IMR-90 (cell line): ENCODE data around the gene POLR3K. TPM values are rescaled to one million over a fixed set of nuclear protein-coding genes. Genes with fewer than 3 reads are reported as not detected.

Source experiments
- ATAC-seq: fragments of 200-7000 bp; cut with Tn5 transposase; 2 replicates; pipeline ENCODE4 v1.9.1; 2020; ENCODE audit warnings: low read depth, mild to moderate bottlenecking, moderate library complexity
- BruUV-seq: library from RNA; stranded (reverse); fragments of 400-500 nt; replicated peaks from 2 replicates; lab custom pipeline; 2021; lab: Mats Ljungman, UMichigan
- CTCF ChIA-PET: fragments of 300-600 bp; formaldehyde crosslinking; extraction: SDS; loops from one replicate; lab custom pipeline; 2021; ENCODE audit warnings: antibody characterized with exemption; lab: Yijun Ruan, JAX
- POLR2A ChIA-PET: fragments of 300-600 bp; sonication (Branson Sonifier 250); formaldehyde crosslinking; loops from one replicate; lab custom pipeline; 2022; ENCODE audit warnings: antibody characterized with exemption; ENCODE audit not compliant: unreplicated experiment; lab: Charles Lee
- DNase-seq: peaks from one replicate; pipeline ENCODE4 v3.0.0; 2013
- H2AFZ ChIP-seq: replicated peaks from 2 replicates; pipeline ENCODE3; 2013; ENCODE audit warnings: low read length, mild to moderate bottlenecking; ENCODE audit not compliant: poor library complexity
- H2AK5ac ChIP-seq: 2 replicates; pipeline ENCODE4 v1.6.1; 2013; ENCODE audit warnings: low read depth, low read length, inconsistent platforms
- H2AK9ac ChIP-seq: replicated peaks from 2 replicates; pipeline ENCODE3; 2013; ENCODE audit warnings: mild to moderate bottlenecking, low read depth, low read length, moderate library complexity; ENCODE audit not compliant: poor library complexity
- H2BK120ac ChIP-seq: 2 replicates; pipeline ENCODE4 v1.6.1; 2013; ENCODE audit warnings: low read depth, low read length, inconsistent platforms
- H2BK15ac ChIP-seq: 3 replicates; pipeline ENCODE4 v1.6.1; 2013; ENCODE audit warnings: low read depth, low read length, inconsistent platforms
- H2BK20ac ChIP-seq: 2 replicates; pipeline ENCODE4 v1.6.1; 2013; ENCODE audit warnings: low read depth, mild to moderate bottlenecking, inconsistent platforms, low read length, moderate library complexity
- H2BK5ac ChIP-seq: 2 replicates; pipeline ENCODE4 v1.6.1; 2013; ENCODE audit warnings: mild to moderate bottlenecking, low read depth, low read length, inconsistent platforms; ENCODE audit not compliant: poor library complexity, severe bottlenecking
- H3K14ac ChIP-seq: replicated peaks from 2 replicates; pipeline ENCODE4 v1.6.1; 2013; ENCODE audit warnings: low read depth, low read length, inconsistent platforms
- H3K18ac ChIP-seq: 2 replicates; pipeline ENCODE4 v1.6.1; 2013; ENCODE audit warnings: low read depth, low read length, control low read depth
- H3K23ac ChIP-seq: 2 replicates; pipeline ENCODE4 v1.6.1; 2013; ENCODE audit warnings: low read depth, low read length, inconsistent platforms
- H3K27ac ChIP-seq: 2 replicates; pipeline ENCODE4 v1.5.1; 2013; ENCODE audit warnings: mild to moderate bottlenecking, control low read depth, low read length; ENCODE audit not compliant: insufficient read depth
- H3K27me3 ChIP-seq: 2 replicates; pipeline ENCODE4 v1.6.1; 2013; ENCODE audit warnings: low read length; ENCODE audit not compliant: control insufficient read depth, insufficient read depth
- H3K36me3 ChIP-seq: 2 replicates; pipeline ENCODE4 v1.6.1; 2013; ENCODE audit warnings: low read length, mixed read lengths; ENCODE audit not compliant: control insufficient read depth, insufficient read depth
- H3K4ac ChIP-seq: 2 replicates; pipeline ENCODE4 v1.6.1; 2013; ENCODE audit warnings: low read depth, low read length, inconsistent platforms
- H3K4me1 ChIP-seq: 2 replicates; pipeline ENCODE4 v1.6.1; 2013; ENCODE audit warnings: low read length, mixed read lengths; ENCODE audit not compliant: control insufficient read depth, insufficient read depth
- H3K4me2 ChIP-seq: 2 replicates; pipeline ENCODE4 v1.6.1; 2013; ENCODE audit warnings: low read depth, mild to moderate bottlenecking, control low read depth, low read length, moderate library complexity
- H3K4me3 ChIP-seq: 2 replicates; pipeline ENCODE4 v1.5.1; 2013; ENCODE audit warnings: low read depth, mild to moderate bottlenecking, control low read depth, low read length, moderate library complexity; ENCODE audit not compliant: insufficient read depth
- H3K56ac ChIP-seq: 2 replicates; pipeline ENCODE4 v1.6.1; 2013; ENCODE audit warnings: low read length, inconsistent platforms; ENCODE audit not compliant: insufficient read depth; ENCODE audit errors: extremely low read depth
- H3K79me1 ChIP-seq, 2 experiments: 2 replicates each; pipeline ENCODE4 v1.6.1; 2013; ENCODE audit warnings: low read length in 2 of 2, inconsistent platforms in 1 of 2, low read depth in 1 of 2
- H3K9ac ChIP-seq: 2 replicates; pipeline ENCODE4 v1.6.1; 2013; ENCODE audit warnings: low read depth, low read length, control low read depth
- H3K9me1 ChIP-seq: 2 replicates; pipeline ENCODE4 v1.6.1; 2013; ENCODE audit warnings: low read length, inconsistent platforms; ENCODE audit not compliant: insufficient read depth
- H3K9me3 ChIP-seq: 2 replicates; pipeline ENCODE4 v1.6.1; 2013; ENCODE audit warnings: low read length; ENCODE audit not compliant: control insufficient read depth, insufficient read depth
- H4K20me1 ChIP-seq: 2 replicates; pipeline ENCODE4 v1.6.1; 2013; ENCODE audit warnings: low read length, inconsistent platforms; ENCODE audit not compliant: insufficient read depth
- H4K5ac ChIP-seq: 2 replicates; pipeline ENCODE4 v1.6.1; 2013; ENCODE audit warnings: mild to moderate bottlenecking, low read depth, low read length, control low read depth
- H4K8ac ChIP-seq, 2 experiments: 2 replicates each; pipeline ENCODE4 v1.6.1; 2013; ENCODE audit warnings: low read depth in 2 of 2, low read length in 2 of 2, control low read depth in 1 of 2, inconsistent platforms in 1 of 2
- H4K91ac ChIP-seq: 2 replicates; pipeline ENCODE4 v1.6.1; 2013; ENCODE audit warnings: low read depth, low read length, inconsistent platforms; ENCODE audit not compliant: insufficient read depth
- CEBPB ChIP-seq: IDR thresholded peaks from 2 replicates; pipeline ENCODE4 v1.6.1; 2012; ENCODE audit warnings: low read depth, low read length, improper control_type of control experiment
- MAFK ChIP-seq: IDR thresholded peaks from 2 replicates; pipeline ENCODE4 v1.6.1; 2012; ENCODE audit warnings: low read depth, low read length, improper control_type of control experiment
- MXI1 ChIP-seq: IDR thresholded peaks from 2 replicates; pipeline ENCODE4 v1.6.1; 2012; ENCODE audit warnings: low read depth, mild to moderate bottlenecking, low read length, moderate library complexity, borderline replicate concordance
- NFE2L2 ChIP-seq: fragments of 150-350 bp; IDR thresholded peaks from 2 replicates; pipeline ENCODE4 v1.6.1; 2016; ENCODE audit warnings: low read depth, mild to moderate bottlenecking, low read length
- POLR2A ChIP-seq: IDR thresholded peaks from 2 replicates; pipeline ENCODE4 v1.6.1; 2012; ENCODE audit warnings: mild to moderate bottlenecking, low read depth, low read length
- RFX5 ChIP-seq: IDR thresholded peaks from 2 replicates; pipeline ENCODE4 v1.8.0; 2012; ENCODE audit warnings: low read depth, mild to moderate bottlenecking, low read length, moderate library complexity
- SMC3 ChIP-seq: fragments of 150-350 bp; IDR thresholded peaks from 2 replicates; pipeline ENCODE4 v1.6.1; 2016; ENCODE audit warnings: low read depth, mild to moderate bottlenecking, antibody characterized with exemption, low read length, moderate library complexity
- WGBS, 2 experiments: methylation state at CpG; one replicate each; pipeline versions ENCODE4 v1.1.5 to v1.1.7; 2013; ENCODE audit warnings: missing lambda C conversion rate in 2 of 2; ENCODE audit not compliant: insufficient read length in 1 of 2; ENCODE audit errors: extremely low coverage in 2 of 2; 5-methylcytosine and 5-hydroxymethylcytosine counted together
- dilution Hi-C: fragments of 300-500 bp; cut with HindIII; formaldehyde crosslinking; loops from one replicate; pipeline ENCODE4 v1.14.3; 2018; ENCODE audit warnings: low sequenced_read_pairs; ENCODE audit not compliant: unreplicated experiment
- in situ Hi-C: fragments of 300-500 bp; cut with MboI; formaldehyde crosslinking; loops from 3 replicates; pipeline ENCODE4 v1.14.3; 2019; ENCODE audit warnings: low sequenced_read_pairs, inconsistent platforms, mixed read lengths
- intact Hi-C: fragments of 100-400 bp; cut with micrococcal nuclease; formaldehyde crosslinking; loops from 2 replicates; pipeline ENCODE4 v1.10.0; 2022
- polyA plus RNA-seq, 3 experiments: library from polyadenylated mRNA; depleted of rRNA; stranded (reverse); fragments of >200 nt; gene quantifications; 2 replicates each; pipeline ENCODE4 v1.2.3, GENCODE V29; 2012; ENCODE audit warnings: low replicate concordance in 1 of 3
- total RNA-seq: library from RNA; depleted of rRNA; stranded (reverse); fragments of >200 nt; gene quantifications from 2 replicates; pipeline ENCODE4 v1.2.3, GENCODE V29; 2012
- TF ChIP-seq, protein P1 (sequence below): fragments of 150-350 bp; IDR thresholded peaks from 2 replicates; pipeline ENCODE4 v1.6.1; 2017; ENCODE audit warnings: mild to moderate bottlenecking, antibody characterized with exemption, low read length, low read depth
- TF ChIP-seq, protein P2 (sequence below): fragments of 150-350 bp; IDR thresholded peaks from 2 replicates; pipeline ENCODE4 v1.6.1; 2016; ENCODE audit warnings: low read depth, mild to moderate bottlenecking, low read length, moderate library complexity, borderline replicate concordance

The POLR3K gene
- total and polyA plus RNA-seq, 2 of the 4 experiments (the other 2 are of a cell fraction): 9.0 to 39.5 TPM

DNA sequence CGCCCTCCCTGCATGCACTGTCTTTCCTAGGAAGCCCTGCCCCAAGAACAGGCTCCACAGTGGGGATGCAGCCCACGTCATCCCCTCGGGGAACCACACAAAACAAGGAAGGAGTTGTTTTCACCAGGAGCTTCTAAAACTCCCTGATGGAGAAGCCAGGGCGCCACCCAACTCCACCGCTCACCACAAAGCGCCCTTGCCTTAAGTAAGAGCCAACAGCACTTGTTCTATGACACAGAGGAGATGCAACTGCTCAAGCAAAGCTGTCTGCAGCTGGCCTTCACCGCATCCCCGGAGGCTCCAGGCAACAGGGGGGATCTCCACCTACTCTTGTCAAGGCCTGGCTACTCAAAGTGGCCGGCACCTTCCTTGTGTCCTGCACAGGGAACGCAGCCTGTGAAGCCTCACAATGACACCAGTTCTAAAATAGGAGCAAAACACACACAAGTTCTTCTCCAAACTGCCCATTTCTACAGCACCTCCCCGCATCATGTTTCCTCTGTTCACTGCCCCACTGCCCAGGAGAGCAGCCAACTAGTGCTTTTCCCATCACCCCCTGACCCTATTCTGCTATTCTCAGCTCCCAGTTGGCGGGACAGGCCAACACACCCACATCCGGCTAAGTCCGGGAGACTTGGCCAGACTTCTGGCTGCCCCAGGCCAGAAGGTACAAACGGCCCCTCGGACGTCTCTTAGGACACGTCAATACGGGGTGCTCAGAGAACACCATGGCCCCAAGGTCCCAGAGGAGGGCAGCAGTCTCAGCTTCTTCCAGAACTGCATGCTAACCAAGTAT is 48.9 kb upstream of the POLR3K start:
- no peak overlapping the region for H3K18ac ChIP-seq
- POLR2A ChIA-PET: no interaction called here
- no peak overlapping the region for H2BK120ac ChIP-seq
- DNase-seq (peak; percentile 31), ATAC-seq (no peak)
- H3K56ac ChIP-seq: no peak overlapping the region
- BruUV-seq: no TSS peak
- no peak overlapping the region for H2BK20ac ChIP-seq
- H2BK5ac ChIP-seq: no peak overlapping the region
- no peaks in the 10 kb centered on the region for H3K9me1 ChIP-seq
- H3K23ac ChIP-seq: no peak overlapping the region
- H3K4me3 ChIP-seq: no peak overlapping the region
- no peak overlapping the region for H3K14ac ChIP-seq
- H3K4ac ChIP-seq: no peak overlapping the region
- H2AFZ ChIP-seq: peak overlapping the region; percentile 14
- TF ChIP-seq MAFK (no peak), RFX5 (no peak), MXI1 (no peak), CEBPB (no peak), SMC3 (no peak), POLR2A (no peak), NFE2L2 (no peak)
- TF ChIP-seq, protein P1, sequence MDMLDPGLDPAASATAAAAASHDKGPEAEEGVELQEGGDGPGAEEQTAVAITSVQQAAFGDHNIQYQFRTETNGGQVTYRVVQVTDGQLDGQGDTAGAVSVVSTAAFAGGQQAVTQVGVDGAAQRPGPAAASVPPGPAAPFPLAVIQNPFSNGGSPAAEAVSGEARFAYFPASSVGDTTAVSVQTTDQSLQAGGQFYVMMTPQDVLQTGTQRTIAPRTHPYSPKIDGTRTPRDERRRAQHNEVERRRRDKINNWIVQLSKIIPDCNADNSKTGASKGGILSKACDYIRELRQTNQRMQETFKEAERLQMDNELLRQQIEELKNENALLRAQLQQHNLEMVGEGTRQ: no peak
- TF ChIP-seq, protein P2, sequence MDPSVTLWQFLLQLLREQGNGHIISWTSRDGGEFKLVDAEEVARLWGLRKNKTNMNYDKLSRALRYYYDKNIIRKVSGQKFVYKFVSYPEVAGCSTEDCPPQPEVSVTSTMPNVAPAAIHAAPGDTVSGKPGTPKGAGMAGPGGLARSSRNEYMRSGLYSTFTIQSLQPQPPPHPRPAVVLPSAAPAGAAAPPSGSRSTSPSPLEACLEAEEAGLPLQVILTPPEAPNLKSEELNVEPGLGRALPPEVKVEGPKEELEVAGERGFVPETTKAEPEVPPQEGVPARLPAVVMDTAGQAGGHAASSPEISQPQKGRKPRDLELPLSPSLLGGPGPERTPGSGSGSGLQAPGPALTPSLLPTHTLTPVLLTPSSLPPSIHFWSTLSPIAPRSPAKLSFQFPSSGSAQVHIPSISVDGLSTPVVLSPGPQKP: no peak
- in situ Hi-C loops: no loop called here
- WGBS, 2 experiments: 76% methylated on average over 15 of the region's 19 CpGs; no CpG with 5 or more reads in 1 of the 2 experiments
- peaks cover 3% of the 10 kb centered on the region; the same call in 1 of the 2 replicates for H3K4me1 ChIP-seq
- no peak overlapping the region for H2AK9ac ChIP-seq
- H2AK5ac ChIP-seq: no peak overlapping the region
- CTCF ChIA-PET: no interaction called here
- dilution Hi-C loops: no loop called here
- no peak overlapping the region for H4K5ac ChIP-seq
- H4K20me1 ChIP-seq: peaks cover 19% of the 10 kb centered on the region
- H3K4me2 ChIP-seq: no peak overlapping the region
- H3K9ac ChIP-seq: no peak overlapping the region
- no peak overlapping the region for H3K27ac ChIP-seq
- no peaks in the 10 kb centered on the region for H3K9me3 ChIP-seq
- H3K27me3 ChIP-seq: no peaks in the 10 kb centered on the region
- intact Hi-C loops: no loop called here
- no peak overlapping the region for H2BK15ac ChIP-seq
- H4K8ac ChIP-seq: no peak overlapping the region
- peaks cover 3 to 29% of the 10 kb centered on the region in 2 experiments; a peak in 2 of 4 replicates for H3K79me1 ChIP-seq
- peaks cover 40% of the 10 kb centered on the region for H3K36me3 ChIP-seq
- H4K91ac ChIP-seq: no peak overlapping the region
